DLD1 (cell line): ENCODE measurements around the gene PFN2.

Source experiments
- in situ Hi-C: cut with HindIII; loops from 2 replicates; pipeline ENCODE4 v1.10.0; 2017; ENCODE audit warnings: low sequenced_read_pairs

PFN2 gene

DNA sequence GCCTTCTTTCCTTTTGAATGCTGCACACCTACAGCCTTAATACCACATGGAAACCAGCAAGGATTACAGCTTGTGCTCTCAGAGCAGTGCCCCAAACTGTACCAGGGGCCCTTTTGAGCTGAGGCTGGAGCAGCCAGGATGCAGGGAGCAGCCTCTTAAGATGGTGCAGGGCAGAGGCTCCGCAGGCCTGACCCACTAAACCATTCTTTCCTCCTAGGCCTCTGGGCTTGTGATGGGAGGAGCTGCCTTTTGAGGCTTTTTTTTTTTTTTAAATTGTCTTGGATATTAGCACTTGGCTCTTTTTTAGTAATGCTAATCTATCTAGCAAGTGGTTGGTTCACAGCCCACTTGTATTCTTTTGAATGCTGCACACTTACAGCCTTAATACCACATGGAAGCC lies 37.7 kb downstream of the PFN2 start:
- in situ Hi-C loops, result no loop called here

DNA sequence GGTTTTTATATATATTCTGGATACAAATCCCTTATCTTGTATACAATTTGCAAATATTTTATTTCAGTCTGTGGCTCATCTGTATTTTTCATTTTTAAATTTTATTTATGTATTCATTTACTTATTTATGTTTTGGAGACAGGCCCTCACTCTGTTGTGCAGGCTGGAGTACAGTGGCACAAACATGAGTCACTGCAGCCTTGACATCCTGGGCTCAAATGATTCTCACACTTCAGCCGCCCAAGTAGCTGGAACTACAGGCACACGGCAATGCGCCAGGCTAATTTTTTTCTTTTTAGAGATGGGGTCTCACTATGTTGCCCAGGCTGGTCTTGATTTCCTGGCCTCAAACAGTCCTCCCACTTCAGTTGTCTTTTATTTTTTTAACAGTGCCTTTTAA lies 50.6 kb downstream of the PFN2 start:
- in situ Hi-C loops, result no loop called here

DNA sequence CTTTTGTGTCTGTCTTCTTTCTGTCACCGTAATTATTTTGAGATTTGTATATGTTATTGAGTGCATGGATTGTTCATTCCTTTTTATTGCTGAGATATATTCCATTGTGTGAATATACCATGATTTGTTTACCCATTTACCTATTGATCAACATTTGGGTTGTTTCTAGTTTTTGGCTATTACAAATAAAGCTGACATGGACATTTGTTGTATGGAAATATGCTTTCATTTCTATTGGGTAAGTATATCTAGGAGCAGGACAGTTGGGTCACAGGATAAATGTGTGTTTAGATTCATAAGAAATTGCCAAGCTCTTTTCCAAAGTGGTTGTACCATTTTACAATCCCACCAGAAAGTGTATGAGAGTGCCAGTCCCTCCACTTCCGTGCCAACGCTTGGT lies 51.2 kb downstream of the PFN2 start:
- in situ Hi-C loops, result no loop called here

DNA sequence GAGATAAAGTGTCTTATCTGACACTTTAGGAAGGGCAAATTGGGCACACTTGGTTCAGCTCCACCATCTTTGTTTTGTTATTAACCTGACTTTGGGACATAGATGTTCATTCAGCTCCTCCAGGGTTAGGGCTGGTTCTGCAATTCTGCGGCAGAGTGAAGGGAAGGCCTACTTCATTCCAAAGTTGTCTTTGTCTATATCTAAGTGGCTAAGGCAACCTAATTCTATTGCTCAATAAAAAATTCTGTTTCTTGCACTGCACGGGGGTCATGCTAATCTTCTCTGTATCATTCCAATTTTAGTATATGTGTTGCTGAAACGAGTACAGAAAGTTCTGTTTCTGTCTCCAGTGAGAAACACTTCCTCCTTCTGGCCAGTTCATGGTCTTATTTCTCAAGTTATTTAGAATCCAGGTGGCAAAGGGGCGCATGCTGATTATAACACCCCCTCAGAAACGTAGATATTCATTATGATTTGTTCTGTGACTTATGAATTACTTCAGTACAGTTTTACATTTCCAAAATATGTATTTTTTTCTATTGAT lies 53.5 kb downstream of the PFN2 start:
- in situ Hi-C loops, result no loop called here
